DOHH2 (cell line): ENCODE results near the gene NPIPB2.
"Not testable (repeated sequence)": the region's sequence is repeated elsewhere in the genome, so short reads cannot be mapped to it uniquely, and the experiment has no call there.

Experiments
- H3F3A ChIP-seq: fragments of 200-600 bp; sonication (generic), shearing (Covaris generic); 2 replicates; pipeline ENCODE4 v1.6.0; 2016; ENCODE audit warnings: antibody characterized with exemption, mild to moderate bottlenecking; ENCODE audit not compliant: control insufficient read depth, insufficient read depth
- H3K27ac ChIP-seq: fragments of 200-600 bp; sonication (generic); 2 replicates; pipeline ENCODE4 v1.5.1; 2014; ENCODE audit warnings: low read depth, mild to moderate bottlenecking, low read length, moderate library complexity
- H3K27me3 ChIP-seq: fragments of 200-600 bp; sonication (generic); 2 replicates; pipeline ENCODE4 v1.6.1; 2014; ENCODE audit warnings: mild to moderate bottlenecking, low read length, mixed read lengths; ENCODE audit not compliant: control insufficient read depth
- H3K36me3 ChIP-seq: fragments of 200-600 bp; sonication (generic); 2 replicates; pipeline ENCODE4 v1.6.1; 2014; ENCODE audit warnings: mild to moderate bottlenecking, low read length, moderate library complexity, mixed read lengths; ENCODE audit not compliant: control insufficient read depth
- H3K4me1 ChIP-seq: fragments of 200-600 bp; sonication (generic); 2 replicates; pipeline ENCODE4 v1.6.1; 2014; ENCODE audit warnings: mild to moderate bottlenecking, low read length, mixed read lengths; ENCODE audit not compliant: control insufficient read depth
- H3K4me2 ChIP-seq: fragments of 200-600 bp; sonication (generic); 2 replicates; pipeline ENCODE4 v1.6.0; 2014; ENCODE audit warnings: mild to moderate bottlenecking, low read length, moderate library complexity
- H3K4me3 ChIP-seq: fragments of 200-600 bp; sonication (generic); 2 replicates; pipeline ENCODE4 v1.5.1; 2014; ENCODE audit warnings: mild to moderate bottlenecking, low read length, mixed read lengths
- H3K79me2 ChIP-seq: fragments of 200-600 bp; sonication (generic); 2 replicates; pipeline ENCODE4 v1.6.1; 2014; ENCODE audit warnings: mild to moderate bottlenecking, low read length, mixed read lengths; ENCODE audit not compliant: control insufficient read depth
- H3K9me2 ChIP-seq: fragments of 200-600 bp; sonication (generic); replicated peaks from 2 replicates; pipeline ENCODE4 v1.6.1; 2014; ENCODE audit warnings: mild to moderate bottlenecking, low read length, mixed read lengths; ENCODE audit not compliant: control insufficient read depth
- H3K9me3 ChIP-seq: fragments of 200-600 bp; sonication (generic); 2 replicates; pipeline ENCODE4 v1.6.1; 2014; ENCODE audit warnings: antibody characterized with exemption, low read length, mixed read lengths; ENCODE audit not compliant: control insufficient read depth, insufficient read depth
- H4K20me1 ChIP-seq: fragments of 200-600 bp; sonication (generic); 2 replicates; pipeline ENCODE4 v1.6.0; 2014; ENCODE audit warnings: low read depth, mild to moderate bottlenecking, antibody characterized with exemption, low read length, moderate library complexity; ENCODE audit not compliant: control insufficient read depth, insufficient read depth
- CTCF ChIP-seq: fragments of 200-600 bp; sonication (generic); IDR thresholded peaks from one replicate; pipeline ENCODE4 v1.5.1; 2014; ENCODE audit warnings: antibody characterized with exemption, mild to moderate bottlenecking, low read depth, low read length; ENCODE audit not compliant: poor library complexity, severe bottlenecking
- EZH2phosphoT487 ChIP-seq: fragments of 200-600 bp; sonication (generic); IDR thresholded peaks from 2 replicates; pipeline ENCODE4 v1.6.1; 2017; ENCODE audit warnings: borderline replicate concordance, mild to moderate bottlenecking, antibody characterized with exemption, low read length, moderate library complexity, mixed read lengths

Gene NPIPB2

DNA sequence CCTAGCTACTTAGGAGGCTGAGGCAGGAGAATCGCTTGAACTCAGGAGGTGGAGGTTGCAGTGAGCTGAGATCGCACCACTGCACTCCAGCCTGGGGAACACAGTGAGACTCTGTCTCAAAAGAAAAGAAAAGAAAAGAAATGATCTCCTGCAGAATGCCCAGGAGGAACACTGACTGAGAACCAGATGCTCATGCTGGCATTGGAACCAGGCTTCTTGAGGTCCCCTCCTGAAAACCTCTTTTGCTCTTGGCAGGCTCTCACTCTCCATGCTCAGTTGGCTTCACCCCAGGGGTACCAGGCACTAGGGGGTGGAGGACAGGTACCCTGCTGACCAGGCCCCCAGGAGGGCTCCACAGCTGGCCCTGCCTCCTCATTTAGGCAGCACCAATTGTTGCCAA, 14.7 kb upstream of the NPIPB2 start:
- H3K9me3 ChIP-seq: no peaks in the 10 kb centered on the region

DNA sequence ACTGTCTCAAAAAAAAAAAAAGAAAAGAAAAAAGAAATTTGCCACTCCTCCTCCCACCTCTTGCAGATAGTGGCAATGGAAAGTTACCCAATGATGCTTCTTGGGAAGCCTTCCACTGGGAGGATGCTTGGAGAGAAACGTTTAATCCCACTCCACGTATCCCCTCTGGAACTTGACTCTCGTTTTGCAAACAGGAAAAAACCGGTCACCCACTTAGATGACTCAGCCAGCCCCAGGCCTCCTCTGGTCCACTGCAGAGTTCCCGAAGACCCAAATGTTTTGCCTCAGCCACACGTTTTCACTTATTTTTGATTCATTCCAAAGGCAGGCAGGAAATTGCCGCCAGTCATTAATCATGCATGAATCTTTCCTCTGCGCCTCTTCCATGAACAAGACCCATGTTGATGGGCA, 13.9 kb upstream of the NPIPB2 start:
- no peak overlapping the region for H3K4me3 ChIP-seq
- TF ChIP-seq CTCF: no peak
- TF ChIP-seq EZH2phosphoT487: no peak
- H3K4me2 ChIP-seq: no peak overlapping the region
- H3K4me1 ChIP-seq: peaks cover 30% of the 10 kb centered on the region
- no peaks in the 10 kb centered on the region for H3K9me3 ChIP-seq
- H3K79me2 ChIP-seq: no peaks in the 10 kb centered on the region
- H3F3A ChIP-seq: peaks cover 11% of the 10 kb centered on the region
- H3K27me3 ChIP-seq: no peaks in the 10 kb centered on the region
- no peaks in the 10 kb centered on the region for H3K36me3 ChIP-seq
- H4K20me1 ChIP-seq: no peaks in the 10 kb centered on the region
- H3K27ac ChIP-seq: no peak overlapping the region
- H3K9me2 ChIP-seq: no peaks in the 10 kb centered on the region

More for the DNA sequence above, 14.7 kb upstream of the NPIPB2 start:
- H3K9me2 ChIP-seq: no peaks in the 10 kb centered on the region
- H4K20me1 ChIP-seq: no peaks in the 10 kb centered on the region
- H3K4me2 ChIP-seq: no peak overlapping the region
- no peak overlapping the region for H3K27ac ChIP-seq
- peaks cover 35% of the 10 kb centered on the region for H3K4me1 ChIP-seq
- no peaks in the 10 kb centered on the region for H3K79me2 ChIP-seq
- no peak for TF ChIP-seq CTCF
- TF ChIP-seq EZH2phosphoT487: no peak
- H3F3A ChIP-seq: peaks cover 10% of the 10 kb centered on the region
- H3K27me3 ChIP-seq: no peaks in the 10 kb centered on the region
- H3K4me3 ChIP-seq: no peak overlapping the region
- H3K36me3 ChIP-seq: no peaks in the 10 kb centered on the region

GRCh38 chr16:11953576-11953975, 11.7 kb upstream of the NPIPB2 start:
- H3K79me2 ChIP-seq, H3K27me3 ChIP-seq, H3K4me3 ChIP-seq, H3K4me2 ChIP-seq, H3K9me2 ChIP-seq, H3K27ac ChIP-seq, H3K36me3 ChIP-seq, H4K20me1 ChIP-seq, H3K9me3 ChIP-seq: not testable (repeated sequence)
- Histone ChIP-seq H3F3A (peaks cover 12% of the 10 kb centered on the region), H3K4me1 (peaks cover 25% of the 10 kb centered on the region)

- Histone ChIP-seq H3K4me2 (peak overlapping the region; percentile 58), H3K27ac (peak overlapping the region; percentile 45)
Measured at GRCh38 chr16:11950388-11950787, 8.5 kb upstream of the NPIPB2 start.

More at GRCh38 chr16:11950388-11950787, 8.5 kb upstream of the NPIPB2 start:
- Histone ChIP-seq H3K27me3 (no peaks in the 10 kb centered on the region), H4K20me1 (no peaks in the 10 kb centered on the region), H3K4me3 (peak overlapping the region; percentile 38), H3K4me1 (peaks cover 24% of the 10 kb centered on the region), H3K9me3 (no peaks in the 10 kb centered on the region), H3F3A (peaks cover 7% of the 10 kb centered on the region), H3K9me2 (no peaks in the 10 kb centered on the region), H3K36me3 (no peaks in the 10 kb centered on the region), H3K79me2 (no peaks in the 10 kb centered on the region)
- TF ChIP-seq EZH2phosphoT487 (no peak), CTCF (no peak)
